OCI-LY1 (cell line): ENCODE results near the gene SMG5.

ENCODE experiments used
- EZH2 ChIP-seq: fragments of 200-600 bp; sonication (generic), shearing (Covaris generic); IDR thresholded peaks from 2 replicates; pipeline ENCODE4 v1.8.0; 2017; ENCODE audit warnings: borderline replicate concordance, mixed run types, mild to moderate bottlenecking, antibody characterized with exemption, low read length, moderate library complexity, mixed read lengths
- TF ChIP-seq, protein P1 (sequence below): fragments of 200-600 bp; sonication (generic), shearing (Covaris generic); IDR thresholded peaks from 2 replicates; pipeline ENCODE4 v1.5.1; 2017; ENCODE audit warnings: mild to moderate bottlenecking, antibody characterized with exemption, low read length, moderate library complexity, mixed read lengths

DNA sequence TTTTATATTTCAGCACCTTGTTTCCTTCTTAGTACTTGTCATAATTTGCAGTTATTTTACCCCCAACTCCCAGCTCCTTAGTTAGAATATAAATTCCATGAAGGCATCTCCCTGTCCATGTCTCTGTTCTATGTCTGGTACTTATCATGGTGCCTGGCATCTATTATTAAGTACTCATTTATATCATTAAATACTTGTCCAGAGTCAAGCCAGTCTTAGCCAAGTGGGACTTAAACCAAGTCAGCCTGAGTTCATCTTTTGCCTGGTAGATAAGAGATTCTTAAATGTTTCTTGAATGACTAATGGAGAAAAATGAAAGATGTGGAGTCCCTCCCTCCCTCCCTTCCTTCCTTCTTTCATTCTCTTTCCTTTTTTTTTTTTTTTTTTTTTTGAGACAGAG lies 79.3 kb downstream of the SMG5 start:
- TF ChIP-seq, protein P1, sequence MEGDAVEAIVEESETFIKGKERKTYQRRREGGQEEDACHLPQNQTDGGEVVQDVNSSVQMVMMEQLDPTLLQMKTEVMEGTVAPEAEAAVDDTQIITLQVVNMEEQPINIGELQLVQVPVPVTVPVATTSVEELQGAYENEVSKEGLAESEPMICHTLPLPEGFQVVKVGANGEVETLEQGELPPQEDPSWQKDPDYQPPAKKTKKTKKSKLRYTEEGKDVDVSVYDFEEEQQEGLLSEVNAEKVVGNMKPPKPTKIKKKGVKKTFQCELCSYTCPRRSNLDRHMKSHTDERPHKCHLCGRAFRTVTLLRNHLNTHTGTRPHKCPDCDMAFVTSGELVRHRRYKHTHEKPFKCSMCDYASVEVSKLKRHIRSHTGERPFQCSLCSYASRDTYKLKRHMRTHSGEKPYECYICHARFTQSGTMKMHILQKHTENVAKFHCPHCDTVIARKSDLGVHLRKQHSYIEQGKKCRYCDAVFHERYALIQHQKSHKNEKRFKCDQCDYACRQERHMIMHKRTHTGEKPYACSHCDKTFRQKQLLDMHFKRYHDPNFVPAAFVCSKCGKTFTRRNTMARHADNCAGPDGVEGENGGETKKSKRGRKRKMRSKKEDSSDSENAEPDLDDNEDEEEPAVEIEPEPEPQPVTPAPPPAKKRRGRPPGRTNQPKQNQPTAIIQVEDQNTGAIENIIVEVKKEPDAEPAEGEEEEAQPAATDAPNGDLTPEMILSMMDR, result no peak
- TF ChIP-seq EZH2, result no peak
